Muscle of leg (tissue), 11 donors: Measurements from ENCODE around the gene LRRC4C. TPM values are rescaled to one million over a fixed set of nuclear protein-coding genes. Genes with fewer than 3 reads are reported as not detected.
A peak's percentile ranks its signal among the peaks of the same experiment; 100 is the strongest.

Experiments used
- DNase-seq: peaks from one replicate; pipeline ENCODE4 v3.0.0; 2013
- H3K27ac ChIP-seq: one replicate; pipeline ENCODE4 v1.5.1; 2013; ENCODE audit warnings: mild to moderate bottlenecking, low read length, control low read depth
- H3K27me3 ChIP-seq: one replicate; pipeline ENCODE4 v1.6.1; 2013; ENCODE audit warnings: low read length; ENCODE audit not compliant: control insufficient read depth, insufficient read depth
- H3K36me3 ChIP-seq: one replicate; pipeline ENCODE4 v1.6.1; 2013; ENCODE audit warnings: low read length; ENCODE audit not compliant: control insufficient read depth, insufficient read depth
- H3K4me1 ChIP-seq: one replicate; pipeline ENCODE4 v1.6.1; 2013; ENCODE audit warnings: low read length; ENCODE audit not compliant: control insufficient read depth, insufficient read depth
- H3K4me3 ChIP-seq: one replicate; pipeline ENCODE4 v1.5.1; 2013; ENCODE audit warnings: low read length, control low read depth
- H3K9me3 ChIP-seq: replicated peaks from 2 replicates; pipeline ENCODE4 v1.6.1; 2013; ENCODE audit warnings: low read depth, low read length; ENCODE audit not compliant: control insufficient read depth
- WGBS: methylation state at CpG from one replicate; pipeline ENCODE4 v1.1.5; 2013; ENCODE audit warnings: missing lambda C conversion rate; ENCODE audit not compliant: insufficient coverage; 5-methylcytosine and 5-hydroxymethylcytosine counted together
- polyA plus RNA-seq, 8 donors: library from polyadenylated mRNA; unstranded; fragments of 120-200 nt; gene quantifications; one replicate each; pipeline versions ENCODE4 v1.2.1 to v1.2.3, GENCODE V29; 2013; ENCODE audit warnings: inconsistent platforms in 1 of 8, low replicate concordance in 1 of 8; ENCODE audit not compliant: insufficient read length in 8 of 8, insufficient read depth in 1 of 8
- total RNA-seq: library from RNA; stranded (reverse); fragments of 120-200 nt; gene quantifications from one replicate; pipeline ENCODE4 v1.2.4, GENCODE V29; 2013

LRRC4C gene
- total and polyA plus RNA-seq, 9 donors = 1.8 to 5.3 (median 2.3) TPM

DNA sequence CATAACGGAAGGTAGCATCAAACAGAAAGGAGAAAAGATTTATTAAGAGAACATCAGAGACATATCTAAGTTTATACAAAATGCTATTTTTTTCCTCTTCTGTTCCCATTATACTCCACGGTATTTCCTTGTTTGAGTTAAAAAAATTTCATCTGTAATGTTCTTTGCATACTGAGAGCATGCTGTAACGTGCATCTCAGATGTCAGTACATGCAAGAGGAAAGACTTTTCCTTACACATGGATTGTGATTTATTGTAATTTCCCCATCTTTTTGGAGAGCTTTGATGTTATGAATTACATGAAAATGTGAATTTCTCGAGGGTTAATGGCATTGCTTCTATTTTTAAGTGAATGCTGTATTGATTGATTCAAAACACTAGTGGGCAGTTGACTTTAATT is 1164.0 kb downstream of the LRRC4C start:
- H3K4me1 ChIP-seq = no peaks in the 10 kb centered on the region
- DNase-seq = no peak
- peaks cover 15% of the 10 kb centered on the region for H3K27me3 ChIP-seq
- H3K27ac ChIP-seq = no peak overlapping the region
- no peaks in the 10 kb centered on the region for H3K9me3 ChIP-seq
- no peak overlapping the region for H3K4me3 ChIP-seq
- no CpG with 5 or more reads among the region's 4 CpGs for WGBS
- H3K36me3 ChIP-seq = no peaks in the 10 kb centered on the region

GRCh38 chr11:40294741-40295140 is 1164.7 kb downstream of the LRRC4C start:
- Histone ChIP-seq H3K4me1 (no peaks in the 10 kb centered on the region), H3K9me3 (no peaks in the 10 kb centered on the region), H3K27ac (no peak overlapping the region), H3K27me3 (peaks cover 15% of the 10 kb centered on the region), H3K36me3 (no peaks in the 10 kb centered on the region), H3K4me3 (no peak overlapping the region)
- DNase-seq = no peak
- WGBS = 53% methylated on average over 3 of the region's 9 CpGs

DNA sequence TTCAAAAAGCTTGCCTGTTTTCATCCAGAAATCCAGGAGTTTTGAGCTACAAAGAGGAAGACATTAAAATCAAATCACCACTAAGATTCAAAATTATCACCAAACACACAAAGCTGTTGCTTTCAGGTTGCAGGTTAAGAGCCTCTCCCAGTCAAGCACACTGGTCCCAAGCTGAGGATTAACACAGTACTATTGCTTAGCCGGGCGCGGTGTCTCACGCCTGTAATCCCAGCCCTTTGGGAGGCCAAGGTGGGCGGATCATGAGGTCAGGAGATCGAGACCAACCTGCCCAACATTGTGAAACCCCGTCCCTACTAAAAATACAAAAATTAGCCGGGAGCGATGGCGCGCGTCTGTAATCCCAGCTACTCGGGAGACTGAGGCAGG is 1165.1 kb downstream of the LRRC4C start:
- peaks cover 15% of the 10 kb centered on the region for H3K27me3 ChIP-seq
- 38% methylated on average over 6 of the region's 13 CpGs for WGBS
- no peaks in the 10 kb centered on the region for H3K4me1 ChIP-seq
- no peak for DNase-seq
- H3K9me3 ChIP-seq = no peaks in the 10 kb centered on the region
- no peak overlapping the region for H3K4me3 ChIP-seq
- no peak overlapping the region for H3K27ac ChIP-seq
- no peaks in the 10 kb centered on the region for H3K36me3 ChIP-seq

DNA sequence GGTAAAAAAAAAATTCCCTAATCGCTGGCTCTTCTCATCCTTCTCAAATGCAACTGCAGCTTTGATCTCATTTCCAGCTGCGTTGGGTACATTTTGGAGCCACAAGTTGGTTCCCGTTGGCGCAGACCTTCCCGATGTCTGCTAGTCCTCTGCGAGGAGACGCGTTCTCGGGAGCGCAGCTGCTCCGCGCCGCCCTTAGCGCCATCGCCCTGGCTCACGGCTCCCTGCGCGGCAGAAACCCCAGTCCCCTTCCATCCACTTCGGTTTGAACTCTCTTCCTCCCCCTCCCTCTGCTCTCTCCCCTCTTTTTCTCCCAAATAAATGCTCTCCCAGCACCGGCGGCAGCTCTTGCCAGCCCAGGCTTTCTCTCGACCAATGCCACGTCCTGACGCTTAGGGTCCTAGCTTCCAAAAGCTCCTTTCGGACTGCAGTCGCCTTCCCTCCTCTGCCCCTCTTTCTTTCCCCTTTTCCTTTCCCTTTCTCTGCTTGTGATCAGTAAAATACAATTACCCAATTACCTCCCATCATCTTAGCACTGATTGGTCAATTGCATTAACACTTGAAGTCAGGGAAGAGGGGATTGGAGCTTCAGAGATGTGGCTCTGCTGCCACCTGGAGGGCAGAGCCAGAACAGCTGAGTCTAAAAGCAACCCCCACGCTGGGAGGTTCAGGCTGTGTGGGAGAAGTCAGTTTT is 1165.7 kb downstream of the LRRC4C start:
- H3K9me3 ChIP-seq = no peaks in the 10 kb centered on the region
- H3K36me3 ChIP-seq = no peaks in the 10 kb centered on the region
- H3K4me3 ChIP-seq = peak overlapping the region; percentile 67
- H3K4me1 ChIP-seq = no peaks in the 10 kb centered on the region
- 0% methylated on average over 26 of the region's 27 CpGs for WGBS
- peak overlapping the region; percentile 93 for H3K27ac ChIP-seq
- peaks cover 15% of the 10 kb centered on the region for H3K27me3 ChIP-seq
- peak; percentile 97 for DNase-seq

GRCh38 chr11:40292721-40293508 is 1166.5 kb downstream of the LRRC4C start:
- H3K4me3 ChIP-seq = peak overlapping the region; percentile 67
- no peaks in the 10 kb centered on the region for H3K36me3 ChIP-seq
- H3K4me1 ChIP-seq = no peaks in the 10 kb centered on the region
- H3K9me3 ChIP-seq = no peaks in the 10 kb centered on the region
- peak overlapping the region; percentile 93 for H3K27ac ChIP-seq
- peak; percentile 74 for DNase-seq
- WGBS = 0% methylated on average over 8 of the region's 37 CpGs
- H3K27me3 ChIP-seq = peaks cover 15% of the 10 kb centered on the region

- Histone ChIP-seq H3K36me3 (no peaks in the 10 kb centered on the region), H3K27ac (peak overlapping the region; percentile 5), H3K4me1 (no peaks in the 10 kb centered on the region), H3K4me3 (peak overlapping the region; percentile 67), H3K27me3 (peaks cover 15% of the 10 kb centered on the region), H3K9me3 (no peaks in the 10 kb centered on the region)
- peak; percentile 23 for DNase-seq
- WGBS = 50% methylated on average over 4 of the region's 7 CpGs
Observed at GRCh38 chr11:40291741-40292140, 1167.7 kb downstream of the LRRC4C start.

DNA sequence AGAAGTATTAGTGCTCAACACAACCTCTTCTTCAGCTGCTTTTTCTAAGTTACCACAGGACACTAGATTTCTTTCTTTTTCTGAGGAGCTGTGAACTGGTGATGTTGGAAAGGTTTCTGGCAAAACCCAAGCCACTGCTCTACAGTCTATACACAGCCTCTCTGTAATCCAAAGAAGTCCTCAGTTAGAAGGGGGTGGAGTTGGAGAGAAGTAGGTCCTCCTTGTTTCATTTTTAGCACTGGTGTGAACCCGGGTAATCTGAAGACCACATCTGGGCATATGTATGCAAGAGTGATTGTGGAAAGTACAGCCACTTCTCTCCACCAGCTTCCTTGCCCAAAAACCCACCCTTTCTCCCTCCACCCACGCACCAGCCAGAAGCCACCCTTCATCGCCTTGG is 1168.1 kb downstream of the LRRC4C start:
- Histone ChIP-seq H3K36me3 (no peaks in the 10 kb centered on the region), H3K27ac (peak overlapping the region; percentile 5), H3K27me3 (peaks cover 15% of the 10 kb centered on the region), H3K4me1 (no peaks in the 10 kb centered on the region), H3K9me3 (no peaks in the 10 kb centered on the region), H3K4me3 (peak overlapping the region; percentile 67)
- no CpG with 5 or more reads among the region's 3 CpGs for WGBS
- DNase-seq = peak; percentile 51

DNA sequence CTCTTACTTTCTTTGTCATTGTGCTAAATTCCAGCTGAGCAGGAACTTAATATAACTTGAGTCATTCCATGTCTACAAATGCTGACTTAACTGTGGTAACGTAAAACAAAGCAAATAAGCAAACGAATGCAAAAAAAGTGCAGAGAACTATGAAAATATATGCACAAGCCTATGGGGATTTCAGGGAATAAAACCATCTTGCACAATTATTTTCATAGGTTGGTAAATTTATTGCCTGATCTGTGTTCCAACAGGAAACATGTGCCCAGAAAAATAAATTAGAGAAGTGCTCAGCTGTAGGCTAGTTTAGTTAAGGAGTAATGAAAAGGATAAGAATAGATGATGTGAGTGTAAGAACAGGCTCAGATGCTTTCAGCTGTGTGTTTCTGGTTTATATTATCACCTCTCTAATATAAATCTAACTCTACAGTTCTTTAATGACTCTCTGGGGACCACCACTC is 1169.3 kb downstream of the LRRC4C start:
- no peak overlapping the region for H3K4me3 ChIP-seq
- no peaks in the 10 kb centered on the region for H3K36me3 ChIP-seq
- WGBS = no CpG with 5 or more reads among the region's 2 CpGs
- peak; percentile 80 for DNase-seq
- peaks cover 15% of the 10 kb centered on the region for H3K27me3 ChIP-seq
- H3K9me3 ChIP-seq = no peaks in the 10 kb centered on the region
- no peaks in the 10 kb centered on the region for H3K4me1 ChIP-seq
- H3K27ac ChIP-seq = peak overlapping the region; percentile 53

DNA sequence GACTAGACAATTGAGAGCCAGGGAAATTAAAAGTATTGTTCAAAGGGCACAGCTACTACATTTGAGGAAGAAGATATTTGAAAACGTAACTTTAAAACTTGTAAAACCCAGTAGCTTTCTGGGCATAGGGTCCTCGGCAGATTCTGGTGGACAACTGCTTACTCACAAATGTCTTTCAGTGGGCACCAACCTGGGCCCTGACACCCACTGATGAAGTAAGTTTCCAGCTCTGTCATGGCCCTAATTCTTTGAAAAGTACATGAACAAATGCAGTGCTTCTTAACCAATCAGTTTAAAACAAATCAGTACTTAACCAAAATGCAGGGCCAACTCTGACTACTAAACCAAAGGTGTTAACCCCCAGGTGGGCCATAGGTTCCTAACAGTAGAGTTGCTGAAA is 1170.1 kb downstream of the LRRC4C start:
- Histone ChIP-seq H3K27me3 (peaks cover 15% of the 10 kb centered on the region), H3K4me1 (no peaks in the 10 kb centered on the region), H3K9me3 (no peaks in the 10 kb centered on the region), H3K36me3 (no peaks in the 10 kb centered on the region), H3K27ac (no peak overlapping the region), H3K4me3 (no peak overlapping the region)
- no peak for DNase-seq
- WGBS = 80% methylated on average over 2 of the region's 2 CpGs

GRCh38 chr11:40287916-40288803 is 1171.3 kb downstream of the LRRC4C start:
- H3K9me3 ChIP-seq = no peaks in the 10 kb centered on the region
- H3K4me3 ChIP-seq = no peak overlapping the region
- no peak overlapping the region for H3K27ac ChIP-seq
- WGBS = no CpG with 5 or more reads among the region's 5 CpGs
- no peaks in the 10 kb centered on the region for H3K4me1 ChIP-seq
- peaks cover 10% of the 10 kb centered on the region for H3K27me3 ChIP-seq
- no peaks in the 10 kb centered on the region for H3K36me3 ChIP-seq
- no peak for DNase-seq
